Activated T-cell treated with anti-CD3 and anti-CD28 coated beads for 4 hours (primary cell): ENCODE results near the gene CCNH.

Experiments
- DNase-seq: peaks from one replicate; pipeline ENCODE4 v3.0.0-alpha.2; 2020

CCNH gene

GRCh38 chr5:87401626-87402025, 11.1 kb downstream of the CCNH start:
- DNase-seq, result no peak

- DNase-seq, result no peak
Measured at GRCh38 chr5:87400305-87400899, 12.3 kb downstream of the CCNH start.

- no peak for DNase-seq
Measured at GRCh38 chr5:87399720-87400119, 13.0 kb downstream of the CCNH start.

- no peak for DNase-seq
Measured at GRCh38 chr5:87398981-87399614, 13.6 kb downstream of the CCNH start.

GRCh38 chr5:87394411-87395165, 18.1 kb downstream of the CCNH start:
- no peak for DNase-seq

GRCh38 chr5:87393331-87393730, 19.4 kb downstream of the CCNH start:
- DNase-seq, result no peak

GRCh38 chr5:87392801-87393200, 19.9 kb downstream of the CCNH start:
- no peak for DNase-seq

- no peak for DNase-seq
Measured at GRCh38 chr5:87392170-87392569, 20.6 kb downstream of the CCNH start.

- DNase-seq, result no peak
Measured at GRCh38 chr5:87390576-87391199, 22.0 kb downstream of the CCNH start.

GRCh38 chr5:87390075-87390474, 22.7 kb downstream of the CCNH start:
- DNase-seq, result no peak

- no peak for DNase-seq
Measured at GRCh38 chr5:87389296-87390034, 23.3 kb downstream of the CCNH start.

- no peak for DNase-seq
Measured at GRCh38 chr5:87388129-87388528, 24.6 kb downstream of the CCNH start.

- no peak for DNase-seq
Measured at GRCh38 chr5:87385802-87386201, 26.9 kb downstream of the CCNH start.

GRCh38 chr5:87383216-87383615, 29.5 kb downstream of the CCNH start:
- no peak for DNase-seq

GRCh38 chr5:87382224-87382623, 30.5 kb downstream of the CCNH start:
- DNase-seq, result no peak

- no peak for DNase-seq
Measured at GRCh38 chr5:87372705-87373104, 40.0 kb downstream of the CCNH start.

GRCh38 chr5:87369431-87369830, 43.3 kb downstream of the CCNH start:
- DNase-seq, result no peak

- no peak for DNase-seq
Measured at GRCh38 chr5:87368601-87369000, 44.1 kb downstream of the CCNH start.

- no peak for DNase-seq
Measured at GRCh38 chr5:87367243-87367642, 45.5 kb downstream of the CCNH start.

GRCh38 chr5:87361536-87362213, 51.1 kb downstream of the CCNH start:
- DNase-seq, result no peak

- no peak for DNase-seq
Measured at GRCh38 chr5:87361031-87361445, 51.7 kb downstream of the CCNH start.

- no peak for DNase-seq
Measured at GRCh38 chr5:87360132-87360531, 52.6 kb downstream of the CCNH start.

GRCh38 chr5:87359106-87359505, 53.6 kb downstream of the CCNH start:
- no peak for DNase-seq
